HG03469 (cell line): ENCODE results near the gene RNF121.

Experiments
- ATAC-seq: cut with Tn5 transposase; IDR thresholded peaks from one replicate; pipeline ENCODE4 v1.9.1; 2021; ENCODE audit warnings: mild to moderate bottlenecking, moderate library complexity, moderate number of reproducible peaks; ENCODE audit not compliant: unreplicated experiment

Gene RNF121

DNA sequence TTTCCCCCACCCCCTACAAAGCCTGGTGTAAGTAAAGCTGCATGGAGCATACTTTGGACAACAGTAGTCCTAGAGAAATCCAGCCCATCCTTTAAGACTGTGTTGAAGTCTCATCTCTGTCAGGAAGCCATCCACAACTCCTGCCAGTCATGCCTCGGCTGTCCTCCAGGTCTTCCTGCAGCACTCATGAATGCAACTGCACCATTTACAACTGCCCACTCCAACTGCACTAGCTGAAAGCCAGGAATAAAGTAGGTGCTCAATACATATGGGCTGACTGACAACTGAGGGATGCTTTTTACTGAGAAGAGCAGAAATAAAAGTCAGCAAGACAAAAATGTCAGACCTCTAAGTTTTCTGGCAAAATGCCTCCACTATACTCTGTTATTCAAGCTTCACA lies 97.2 kb downstream of the RNF121 start:
- ATAC-seq: no peak

- ATAC-seq: no peak
These were observed 101.7 kb downstream of the RNF121 start for GRCh38 chr11:72030472-72031045.

DNA sequence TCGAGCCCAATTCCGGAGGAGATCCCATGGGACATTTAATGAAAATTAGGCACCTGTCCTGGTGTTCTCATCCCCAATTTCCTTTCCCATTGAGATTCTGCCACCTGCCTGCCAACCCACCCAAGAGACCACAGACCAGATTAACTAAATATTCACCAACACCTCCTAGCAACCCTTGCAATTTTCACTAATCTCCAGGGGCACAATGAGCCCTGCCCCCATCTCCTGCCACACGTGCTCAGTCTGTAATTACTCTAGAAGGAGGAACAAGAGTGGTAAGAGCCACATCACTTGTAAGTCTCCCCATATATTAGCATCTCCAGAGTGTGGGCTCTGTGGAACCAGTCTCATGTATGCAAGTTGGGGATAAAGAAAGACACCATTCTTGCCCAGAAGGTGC lies 107.8 kb downstream of the RNF121 start:
- no peak for ATAC-seq

DNA sequence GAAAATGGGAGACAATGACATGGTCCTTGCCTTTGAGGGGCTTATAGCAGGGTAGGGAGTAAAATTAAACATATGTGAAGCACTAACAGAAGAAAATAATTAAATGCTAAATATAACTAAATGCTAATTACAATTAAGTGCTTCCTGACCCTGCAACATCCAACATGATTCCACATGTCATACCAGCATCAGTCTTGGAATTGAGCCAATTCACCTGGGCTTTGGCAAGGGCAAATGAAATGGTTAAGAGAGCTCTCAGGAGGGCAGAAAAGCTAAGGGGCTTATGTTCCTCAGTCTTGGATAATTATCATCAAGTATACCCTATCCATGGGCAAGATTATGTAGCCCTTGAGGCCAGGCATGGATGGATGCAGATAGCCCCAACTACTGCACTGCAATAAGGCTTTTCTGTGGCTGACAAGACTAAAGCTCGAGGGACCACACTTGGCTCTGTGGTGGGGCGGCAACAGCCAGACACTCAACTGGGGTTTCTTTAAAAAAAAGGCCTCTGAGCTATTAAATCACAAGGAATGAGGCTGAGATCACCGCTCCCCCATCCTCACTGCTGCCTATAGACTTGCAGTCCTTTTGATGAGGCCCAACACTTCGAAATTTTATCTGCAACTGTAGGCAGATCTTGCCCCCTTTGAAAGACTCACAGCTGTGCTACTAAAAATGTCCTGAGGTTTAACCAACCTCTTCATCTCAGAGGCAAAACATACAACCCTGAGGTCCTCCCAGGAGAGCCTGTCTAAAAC lies 108.9 kb downstream of the RNF121 start:
- no peak for ATAC-seq

- ATAC-seq: no peak
These were observed 109.6 kb downstream of the RNF121 start for GRCh38 chr11:72038491-72038890.

GRCh38 chr11:72039031-72039855 lies 110.4 kb downstream of the RNF121 start:
- ATAC-seq: no peak

- no peak for ATAC-seq
These were observed 111.1 kb downstream of the RNF121 start for GRCh38 chr11:72039856-72040401.

DNA sequence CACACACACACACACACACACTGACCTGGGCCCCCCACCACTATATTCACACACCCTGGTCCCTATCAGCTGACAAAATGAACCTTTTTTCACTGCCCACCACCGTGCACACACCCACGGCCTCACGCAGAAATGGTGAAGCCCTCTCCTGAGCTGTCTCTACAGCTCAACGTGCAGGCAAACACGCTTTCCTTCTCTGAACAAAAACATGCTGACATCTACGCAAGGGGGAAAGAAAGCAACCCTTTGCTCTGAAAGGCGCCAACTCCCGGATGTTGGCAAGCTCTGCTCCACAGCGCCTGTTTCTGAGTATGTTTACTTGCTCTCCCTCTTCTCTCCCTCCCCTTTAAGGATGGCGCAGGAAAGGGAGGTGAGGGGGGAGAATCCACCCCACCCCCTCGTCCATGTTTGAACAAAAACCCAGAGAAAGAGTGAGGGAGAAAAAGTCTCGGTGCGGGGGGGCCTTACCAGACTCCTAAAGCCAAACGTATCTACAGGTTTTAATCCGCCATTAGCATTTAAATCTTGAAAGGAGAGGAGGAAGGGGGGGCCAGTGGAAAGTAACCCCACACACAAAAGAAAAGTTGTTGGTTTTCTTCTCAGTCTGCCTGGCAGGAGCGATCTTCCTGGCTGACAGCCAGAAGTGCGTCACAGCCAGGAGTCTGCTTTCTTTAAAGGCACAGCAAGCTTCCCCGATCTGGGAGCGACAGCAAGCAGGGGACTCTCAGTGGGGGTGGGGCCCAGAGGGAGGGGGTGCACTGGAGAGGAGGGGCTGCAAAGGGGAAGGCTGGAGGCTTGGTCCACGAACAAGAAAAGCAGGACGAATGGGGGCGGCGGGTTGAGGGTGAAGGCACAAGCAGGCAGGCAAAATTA lies 111.9 kb downstream of the RNF121 start:
- no peak for ATAC-seq

DNA sequence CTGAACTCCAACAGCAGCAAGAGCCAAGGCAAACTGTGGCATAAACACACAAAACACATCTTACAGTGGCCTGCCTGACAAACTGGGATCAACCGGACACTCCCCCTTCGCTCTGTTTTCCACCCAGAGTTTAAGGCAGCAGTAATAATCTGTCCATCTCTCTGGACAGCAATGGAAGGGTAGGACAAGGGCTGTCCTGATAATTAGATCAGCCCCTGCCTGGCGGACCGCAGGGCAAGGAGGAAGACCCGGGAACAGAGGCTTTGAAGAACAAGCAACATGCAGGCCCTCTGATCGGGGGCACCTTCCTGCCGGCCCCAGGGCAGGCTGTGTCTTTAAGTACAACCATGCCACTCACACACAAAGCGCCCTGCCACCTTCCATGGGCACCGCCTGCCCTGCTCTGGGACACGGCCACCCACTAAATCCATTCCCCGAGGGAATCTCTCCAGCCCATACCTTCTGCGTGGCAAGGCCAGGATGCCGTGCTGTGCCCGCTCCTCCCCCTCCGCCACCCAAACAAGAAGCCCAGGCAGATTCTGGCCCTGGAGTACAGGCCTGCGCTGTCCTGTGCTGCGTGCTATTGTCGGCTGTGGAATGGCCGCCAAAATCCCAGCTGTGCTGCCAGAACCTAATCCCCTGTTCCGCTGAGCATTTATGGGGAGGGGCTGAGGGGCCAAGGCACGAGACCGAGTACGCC lies 112.7 kb downstream of the RNF121 start:
- ATAC-seq: no peak

GRCh38 chr11:72042064-72042745 lies 113.4 kb downstream of the RNF121 start:
- no peak for ATAC-seq

GRCh38 chr11:72045849-72046248 lies 117.0 kb downstream of the RNF121 start:
- no peak for ATAC-seq
